ENCODE measurements around the gene EXD1.

GRCh38 chr15:41199470-41199869 lies 31.1 kb downstream of the EXD1 start:
- TF ChIP-seq CTCF (IDR thresholded peaks at IDR 0.05): no peak
- TF ChIP-seq POLR2A (IDR thresholded peaks at IDR 0.05): no peak

Measured in esophagus squamous epithelium (tissue), 4 donors.